OCI-LY3 (cell line): ENCODE results near the gene TRIM42.

Experiments
- H2AFZ ChIP-seq: fragments of 200-600, 300-600 bp; shearing (Covaris generic); 2 replicates; pipeline ENCODE4 v1.6.0; 2014; ENCODE audit warnings: antibody characterized with exemption, low read depth, low read length
- H3K27ac ChIP-seq: fragments of 200-600, 300-600 bp; sonication (generic); 2 replicates; pipeline ENCODE4 v1.5.1; 2014; ENCODE audit warnings: mild to moderate bottlenecking, low read length, moderate library complexity, mixed read lengths
- H3K27me3 ChIP-seq: fragments of 200-600, 300-600 bp; sonication (generic); 2 replicates; pipeline ENCODE4 v1.6.1; 2014; ENCODE audit warnings: low read depth, low read length, mixed read lengths
- H3K36me3 ChIP-seq: fragments of 200-600, 300-600 bp; sonication (generic); replicated peaks from 2 replicates; pipeline ENCODE3; 2014; ENCODE audit warnings: low read depth, low read length, mixed read lengths
- H3K4me1 ChIP-seq: fragments of 300-600, 200-600 bp; sonication (generic); 2 replicates; pipeline ENCODE4 v1.6.1; 2014; ENCODE audit warnings: low read length, mixed read lengths
- H3K4me2 ChIP-seq: fragments of 200-600, 300-600 bp; sonication (generic); 2 replicates; pipeline ENCODE4 v1.6.1; 2014; ENCODE audit warnings: low read length, mixed read lengths
- H3K4me3 ChIP-seq: fragments of 300-600, 200-600 bp; sonication (generic); 2 replicates; pipeline ENCODE4 v1.5.1; 2014; ENCODE audit warnings: antibody characterized with exemption, mild to moderate bottlenecking, low read length, moderate library complexity
- H3K79me2 ChIP-seq: fragments of 300-600, 200-600 bp; shearing (Covaris generic); 2 replicates; pipeline ENCODE4 v1.6.1; 2014; ENCODE audit warnings: mild to moderate bottlenecking, low read length, mixed read lengths
- H3K9ac ChIP-seq: fragments of 300-600, 200-600 bp; shearing (Covaris generic); 2 replicates; pipeline ENCODE4 v1.6.0; 2014; ENCODE audit warnings: mild to moderate bottlenecking, low read length, moderate library complexity
- H3K9me3 ChIP-seq: fragments of 200-600, 300-600 bp; shearing (Covaris generic); 2 replicates; pipeline ENCODE4 v1.6.1; 2014; ENCODE audit warnings: low read length, mixed read lengths; ENCODE audit not compliant: insufficient read depth
- H4K20me1 ChIP-seq: fragments of 200-600, 300-600 bp; sonication (generic); 2 replicates; pipeline ENCODE4 v1.6.1; 2016; ENCODE audit warnings: low read length, mixed read lengths; ENCODE audit not compliant: insufficient read depth
- EZH2phosphoT487 ChIP-seq: fragments of 200-600 bp; shearing (Covaris generic); IDR thresholded peaks from 2 replicates; pipeline ENCODE4 v1.6.1; 2018; ENCODE audit warnings: antibody characterized with exemption, mixed run types, low read depth
- TF ChIP-seq, protein P1 (sequence below): fragments of 200-600, 300-600 bp; sonication (generic); IDR thresholded peaks from 2 replicates; pipeline ENCODE4 v1.5.1; 2014; ENCODE audit warnings: antibody characterized with exemption, low read length, low read depth

Gene TRIM42

DNA sequence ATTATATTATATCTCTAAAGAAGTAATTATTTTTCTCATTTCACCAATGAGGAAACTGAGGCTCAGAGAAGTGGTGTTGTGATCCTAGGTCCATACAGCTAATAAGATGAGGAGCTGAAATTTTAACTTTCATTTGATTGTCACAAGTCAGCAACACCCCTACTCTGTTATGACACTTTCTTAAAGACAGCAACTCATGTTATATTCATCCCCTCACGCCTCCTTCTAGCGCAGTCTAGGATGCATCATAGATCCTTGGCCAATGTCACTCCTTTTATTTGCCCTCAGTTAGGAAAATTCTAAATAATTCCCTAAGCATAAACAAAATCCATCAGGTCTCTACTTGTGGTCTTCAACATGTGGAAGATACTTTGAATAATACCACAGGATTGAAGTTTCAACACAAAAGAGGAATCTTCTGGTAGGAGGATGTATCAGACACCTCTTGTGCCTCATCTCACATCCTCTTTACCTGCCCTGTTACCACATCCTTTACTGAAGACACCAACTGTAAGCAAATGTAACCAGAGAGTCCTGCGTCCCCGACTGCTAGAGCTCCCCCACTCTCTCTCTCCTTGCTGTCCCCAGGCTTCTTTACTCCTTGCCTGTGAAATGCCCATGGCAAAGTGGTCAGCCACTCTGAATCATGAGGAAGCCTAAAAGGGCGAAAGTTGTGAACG lies 53.7 kb downstream of the TRIM42 start:
- Histone ChIP-seq H3K4me2 (peak overlapping the region; percentile 83), H3K4me3 (peak overlapping the region; percentile 59), H2AFZ (0 out of 2 replicates have a peak overlapping the region, but pooled peaks have one; percentile 26), H3K4me1 (peaks cover 82% of the 10 kb centered on the region), H3K36me3 (no peaks in the 10 kb centered on the region), H4K20me1 (no peaks in the 10 kb centered on the region), H3K9me3 (no peaks in the 10 kb centered on the region), H3K27ac (peak overlapping the region; percentile 89), H3K79me2 (peaks cover 9% of the 10 kb centered on the region; the same call in 1 of the 2 replicates), H3K9ac (peak overlapping the region; percentile 75), H3K27me3 (no peaks in the 10 kb centered on the region)
- TF ChIP-seq EZH2phosphoT487, result no peak
- TF ChIP-seq, protein P1, sequence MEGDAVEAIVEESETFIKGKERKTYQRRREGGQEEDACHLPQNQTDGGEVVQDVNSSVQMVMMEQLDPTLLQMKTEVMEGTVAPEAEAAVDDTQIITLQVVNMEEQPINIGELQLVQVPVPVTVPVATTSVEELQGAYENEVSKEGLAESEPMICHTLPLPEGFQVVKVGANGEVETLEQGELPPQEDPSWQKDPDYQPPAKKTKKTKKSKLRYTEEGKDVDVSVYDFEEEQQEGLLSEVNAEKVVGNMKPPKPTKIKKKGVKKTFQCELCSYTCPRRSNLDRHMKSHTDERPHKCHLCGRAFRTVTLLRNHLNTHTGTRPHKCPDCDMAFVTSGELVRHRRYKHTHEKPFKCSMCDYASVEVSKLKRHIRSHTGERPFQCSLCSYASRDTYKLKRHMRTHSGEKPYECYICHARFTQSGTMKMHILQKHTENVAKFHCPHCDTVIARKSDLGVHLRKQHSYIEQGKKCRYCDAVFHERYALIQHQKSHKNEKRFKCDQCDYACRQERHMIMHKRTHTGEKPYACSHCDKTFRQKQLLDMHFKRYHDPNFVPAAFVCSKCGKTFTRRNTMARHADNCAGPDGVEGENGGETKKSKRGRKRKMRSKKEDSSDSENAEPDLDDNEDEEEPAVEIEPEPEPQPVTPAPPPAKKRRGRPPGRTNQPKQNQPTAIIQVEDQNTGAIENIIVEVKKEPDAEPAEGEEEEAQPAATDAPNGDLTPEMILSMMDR, result peak; percentile 18; the same call in 1 of the 2 replicates

DNA sequence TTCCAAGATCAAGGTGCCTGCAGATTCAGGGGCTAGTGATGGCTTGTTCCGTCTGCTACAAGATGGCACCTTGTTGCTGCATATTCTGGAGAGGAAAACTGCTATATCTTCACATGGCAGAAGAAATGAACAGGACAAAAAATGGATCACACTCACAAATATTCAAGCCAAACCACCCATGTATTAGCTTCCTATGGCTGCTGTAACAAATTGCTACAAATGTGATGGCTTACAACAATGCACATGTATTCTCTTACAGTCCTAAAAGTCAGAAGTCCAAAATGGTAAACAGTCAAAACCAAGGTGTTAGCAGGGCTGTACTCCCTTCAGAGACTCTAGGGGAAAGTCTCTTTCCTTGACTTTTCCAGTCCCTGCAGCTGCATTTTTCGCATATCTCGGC lies 55.8 kb downstream of the TRIM42 start:
- Histone ChIP-seq H3K79me2 (no peaks in the 10 kb centered on the region), H2AFZ (no peak overlapping the region)

DNA sequence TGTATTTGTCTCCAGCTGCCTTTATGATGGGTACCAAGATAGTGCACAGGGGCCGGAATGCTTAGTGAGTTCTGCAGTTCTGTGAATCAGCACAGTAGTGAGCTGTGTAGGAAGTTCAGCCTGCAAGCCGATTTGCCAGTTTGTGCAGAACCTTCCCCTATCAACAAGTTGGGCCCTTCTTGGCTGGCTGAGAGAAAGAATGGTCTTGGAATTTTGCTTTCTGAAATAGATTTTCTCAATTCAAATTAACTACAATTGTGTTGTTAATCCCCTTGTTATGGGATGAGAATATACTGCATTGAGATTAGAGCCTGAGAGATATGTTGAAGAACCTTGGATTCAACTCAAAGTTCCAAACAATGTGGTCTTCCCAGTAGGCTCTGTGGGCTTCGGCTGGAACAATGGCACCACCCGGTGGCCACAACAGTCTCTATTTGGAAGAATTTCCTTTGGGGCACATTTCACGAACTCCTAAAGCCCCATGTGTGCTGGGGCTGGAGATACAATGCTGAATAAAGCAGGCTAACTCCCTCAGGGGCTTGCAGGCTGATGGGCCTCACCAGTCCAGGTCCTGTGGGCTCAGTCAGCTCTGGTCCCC lies 59.1 kb downstream of the TRIM42 start:
- Histone ChIP-seq H2AFZ (no peak overlapping the region), H3K9ac (no peak overlapping the region)
- no peak for TF ChIP-seq EZH2phosphoT487
- TF ChIP-seq, protein P1, result peak; percentile 86

More for the DNA sequence above, 55.8 kb downstream of the TRIM42 start:
- H4K20me1 ChIP-seq, result no peaks in the 10 kb centered on the region
- TF ChIP-seq, protein P1, result no peak
- no peak for TF ChIP-seq EZH2phosphoT487
- no peak overlapping the region for H3K4me2 ChIP-seq
- H3K27ac ChIP-seq, result no peak overlapping the region
- no peak overlapping the region for H3K4me3 ChIP-seq
- H3K36me3 ChIP-seq, result no peaks in the 10 kb centered on the region
- H3K9me3 ChIP-seq, result no peaks in the 10 kb centered on the region
- H3K9ac ChIP-seq, result no peak overlapping the region
- H3K27me3 ChIP-seq, result no peaks in the 10 kb centered on the region
- H3K4me1 ChIP-seq, result peaks cover 71% of the 10 kb centered on the region

DNA sequence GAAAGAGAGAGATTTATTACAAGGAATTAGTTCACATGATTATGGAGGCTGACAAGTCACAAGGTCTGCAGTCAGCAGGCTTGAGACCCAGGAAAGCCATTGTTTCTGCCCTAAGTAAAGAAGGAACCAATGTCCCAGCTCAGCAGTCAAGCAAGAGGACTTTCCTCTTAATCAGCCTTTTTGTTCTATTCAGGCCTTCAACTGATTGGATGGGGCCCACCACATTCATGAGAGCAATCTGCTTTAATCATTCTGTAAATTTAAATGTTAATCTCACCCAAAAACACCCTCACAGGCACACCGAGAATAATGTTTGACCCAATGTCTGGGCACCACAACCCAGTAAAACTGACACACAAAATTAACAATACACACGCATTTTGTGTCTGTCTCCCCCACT lies 64.3 kb downstream of the TRIM42 start:
- TF ChIP-seq, protein P1, result no peak
- Histone ChIP-seq H2AFZ (no peak overlapping the region), H3K79me2 (no peaks in the 10 kb centered on the region), H3K4me3 (no peak overlapping the region), H3K9ac (no peak overlapping the region), H3K4me2 (no peak overlapping the region), H3K4me1 (peaks cover 25% of the 10 kb centered on the region), H3K27ac (no peak overlapping the region), H3K27me3 (no peaks in the 10 kb centered on the region), H3K9me3 (no peaks in the 10 kb centered on the region; the same call in 1 of the 2 replicates), H3K36me3 (peaks cover 7% of the 10 kb centered on the region), H4K20me1 (no peaks in the 10 kb centered on the region)

More for the DNA sequence above, 59.1 kb downstream of the TRIM42 start:
- Histone ChIP-seq H3K4me2 (no peak overlapping the region), H3K27me3 (no peaks in the 10 kb centered on the region), H3K4me1 (peaks cover 41% of the 10 kb centered on the region), H3K9me3 (no peaks in the 10 kb centered on the region), H3K4me3 (no peak overlapping the region), H3K27ac (no peak overlapping the region), H3K79me2 (no peaks in the 10 kb centered on the region), H4K20me1 (no peaks in the 10 kb centered on the region), H3K36me3 (no peaks in the 10 kb centered on the region)
